Sigmoid colon (tissue), 7 donors: ENCODE results near the gene UNC5A. TPM values are rescaled to one million over a fixed set of nuclear protein-coding genes. Genes with fewer than 3 reads are reported as not detected.

Source experiments
- DNase-seq: peaks from one replicate; pipeline ENCODE4 v3.0.0-alpha.2; 2019
- H3K27ac ChIP-seq, 4 donors: fragments of 200-600 bp; sonication (generic); one replicate each; pipeline ENCODE4 v1.5.1; 2016 to 2019; ENCODE audit warnings: mild to moderate bottlenecking in 1 of 4
- H3K27me3 ChIP-seq, 3 donors: fragments of 200-600 bp; sonication (generic); one replicate each; pipeline ENCODE4 v1.5.1; 2019; ENCODE audit warnings: mild to moderate bottlenecking in 1 of 3
- H3K36me3 ChIP-seq, 4 donors: fragments of 200-600 bp; sonication (generic); one replicate each; pipeline ENCODE4 v1.5.1; 2016 to 2019
- H3K4me1 ChIP-seq, 4 donors: fragments of 200-600 bp; sonication (generic); one replicate each; pipeline ENCODE4 v1.5.1; 2017 to 2019
- H3K4me3 ChIP-seq, 4 donors: fragments of 200-600 bp; sonication (generic); one replicate each; pipeline ENCODE4 v1.5.1; 2017 to 2019; ENCODE audit warnings: mild to moderate bottlenecking in 2 of 4, moderate library complexity in 1 of 4
- H3K9me3 ChIP-seq, 4 donors: fragments of 200-600 bp in 3 of 4; sonication (generic) in 3 of 4; one replicate each; pipeline versions ENCODE4 v1.5.1 to v1.6.1; 2013 to 2019
- CTCF ChIP-seq, 4 experiments: fragments of 450-650 bp in 3 of 4; fragments of 200-600 bp in 1 of 4; IDR thresholded peaks; one replicate each; pipeline ENCODE4 v1.5.1; 2016 to 2019; ENCODE audit warnings: antibody characterized with exemption in 4 of 4, mild to moderate bottlenecking in 3 of 4, moderate library complexity in 2 of 4
- EP300 ChIP-seq, 4 donors: sonication (generic); formaldehyde crosslinking; IDR thresholded peaks; one replicate each; pipeline ENCODE4 v1.6.1; 2017; ENCODE audit warnings: antibody characterized with exemption in 4 of 4
- POLR2A ChIP-seq, 2 donors: fragments of 450-650 bp; IDR thresholded peaks; one replicate each; pipeline ENCODE4 v1.6.1; 2016; ENCODE audit warnings: antibody characterized with exemption in 2 of 2, mild to moderate bottlenecking in 2 of 2, moderate library complexity in 2 of 2
- POLR2AphosphoS5 ChIP-seq, 4 donors: sonication (generic); formaldehyde crosslinking; IDR thresholded peaks; one replicate each; pipeline ENCODE4 v1.6.1; 2017; ENCODE audit warnings: antibody characterized with exemption in 4 of 4
- WGBS, 2 donors: extraction: QIAGEN DNeasy Blood & Tissue Kit; methylation state at CpG; one replicate each; pipeline ENCODE4 v1.1.7; 2013; 5-methylcytosine and 5-hydroxymethylcytosine counted together
- intact Hi-C: fragments of 100-400 bp; cut with DNase I; formaldehyde crosslinking; loops from one replicate; pipeline ENCODE4 v1.15.1; 2023
- polyA plus RNA-seq, 3 donors: library from polyadenylated mRNA; stranded (reverse); fragments of 200-250 nt; gene quantifications; one replicate each; pipeline ENCODE4 v1.2.3, GENCODE V29; 2013
- total RNA-seq, 4 donors: library from RNA; depleted of rRNA; stranded (reverse); fragments of >200 nt; gene quantifications; one replicate each; pipeline ENCODE4 v1.1.0, GENCODE V29; 2016
- donor health status: healthy with polysubstance abuse.
- donor health status: Bipolar disorder and iron deficiency.
- donor health status: healthy.

The UNC5A gene
- total and polyA plus RNA-seq, 7 donors: 0.34 to 0.60 TPM; not detected in 5

DNA sequence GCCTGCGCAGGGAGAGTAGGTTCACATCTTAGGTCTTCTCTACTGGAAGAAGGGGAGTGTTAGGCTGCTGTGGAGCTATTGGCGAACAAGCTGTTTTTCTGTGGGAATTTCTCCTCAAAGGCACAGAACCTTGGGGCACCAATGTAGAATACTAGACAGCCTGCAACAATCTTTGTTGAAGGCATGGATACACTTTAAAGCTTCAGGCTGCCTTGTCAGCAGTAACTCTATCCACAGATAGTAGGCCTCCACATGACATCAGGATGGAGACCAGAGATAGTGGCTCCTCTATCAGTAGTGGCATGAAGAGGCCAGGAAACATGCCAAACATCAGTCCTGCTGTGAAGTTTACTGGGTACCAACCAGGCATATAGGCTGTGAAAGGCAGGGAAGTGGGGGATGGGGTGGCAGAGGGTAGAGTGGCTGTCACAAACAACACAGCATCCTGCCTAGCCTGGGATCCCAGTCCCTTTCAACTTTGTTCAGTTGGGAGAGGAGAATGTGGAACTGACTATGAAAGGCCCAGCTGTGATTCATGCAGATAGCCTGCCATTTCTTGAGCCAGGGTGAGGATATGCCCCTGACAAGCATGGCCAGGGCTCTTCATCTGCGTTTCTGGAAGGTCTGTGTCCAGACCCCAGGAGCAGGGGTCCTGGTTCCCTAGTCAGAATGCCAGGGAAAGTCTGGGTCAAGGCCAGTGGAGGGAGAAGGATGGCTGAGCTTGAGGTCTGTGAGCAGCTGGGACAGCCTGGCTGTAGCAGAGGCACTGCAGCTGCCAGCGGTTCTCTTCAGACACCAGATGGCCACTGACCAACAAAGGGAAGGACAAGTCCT lies 89.8 kb downstream of the UNC5A start:
- TF ChIP-seq CTCF (IDR thresholded peaks at IDR 0.05) (no peak), EP300 (IDR thresholded peaks at IDR 0.05) (no peak), POLR2A (IDR thresholded peaks at IDR 0.05) (no peak), POLR2AphosphoS5 (IDR thresholded peaks at IDR 0.05) (no peak)
- Histone ChIP-seq H3K4me1 (no peaks in the 10 kb centered on the region), H3K27ac (no peak overlapping the region), H3K36me3 (peaks cover 9 to 30% (median 15%) of the 10 kb centered on the region in 4 donors), H3K4me3 (no peak overlapping the region), H3K27me3 (no peaks in the 10 kb centered on the region), H3K9me3 (no peaks in the 10 kb centered on the region)
- WGBS, 2 donors: 88 to 89% methylated on average over 4 of the region's 4 CpGs
- intact Hi-C loops: no loop called here
- DNase-seq: peak; percentile 53

GRCh38 chr5:176900780-176901204 lies 90.4 kb downstream of the UNC5A start:
- Histone ChIP-seq H3K27ac (no peak overlapping the region), H3K9me3 (no peaks in the 10 kb centered on the region), H3K27me3 (no peaks in the 10 kb centered on the region), H3K36me3 (peaks cover 14 to 36% (median 16%) of the 10 kb centered on the region in 4 donors), H3K4me3 (no peak overlapping the region), H3K4me1 (no peaks in the 10 kb centered on the region)
- intact Hi-C loops: no loop called here
- DNase-seq: no peak
- TF ChIP-seq POLR2A (IDR thresholded peaks at IDR 0.05): no peak
- TF ChIP-seq EP300 (IDR thresholded peaks at IDR 0.05): no peak
- no peak for TF ChIP-seq CTCF (IDR thresholded peaks at IDR 0.05)
- no peak for TF ChIP-seq POLR2AphosphoS5 (IDR thresholded peaks at IDR 0.05)
- 76 to 80% methylated on average over 7 of the region's 7 CpGs for whole genome bisulfite sequencing, 2 donors

DNA sequence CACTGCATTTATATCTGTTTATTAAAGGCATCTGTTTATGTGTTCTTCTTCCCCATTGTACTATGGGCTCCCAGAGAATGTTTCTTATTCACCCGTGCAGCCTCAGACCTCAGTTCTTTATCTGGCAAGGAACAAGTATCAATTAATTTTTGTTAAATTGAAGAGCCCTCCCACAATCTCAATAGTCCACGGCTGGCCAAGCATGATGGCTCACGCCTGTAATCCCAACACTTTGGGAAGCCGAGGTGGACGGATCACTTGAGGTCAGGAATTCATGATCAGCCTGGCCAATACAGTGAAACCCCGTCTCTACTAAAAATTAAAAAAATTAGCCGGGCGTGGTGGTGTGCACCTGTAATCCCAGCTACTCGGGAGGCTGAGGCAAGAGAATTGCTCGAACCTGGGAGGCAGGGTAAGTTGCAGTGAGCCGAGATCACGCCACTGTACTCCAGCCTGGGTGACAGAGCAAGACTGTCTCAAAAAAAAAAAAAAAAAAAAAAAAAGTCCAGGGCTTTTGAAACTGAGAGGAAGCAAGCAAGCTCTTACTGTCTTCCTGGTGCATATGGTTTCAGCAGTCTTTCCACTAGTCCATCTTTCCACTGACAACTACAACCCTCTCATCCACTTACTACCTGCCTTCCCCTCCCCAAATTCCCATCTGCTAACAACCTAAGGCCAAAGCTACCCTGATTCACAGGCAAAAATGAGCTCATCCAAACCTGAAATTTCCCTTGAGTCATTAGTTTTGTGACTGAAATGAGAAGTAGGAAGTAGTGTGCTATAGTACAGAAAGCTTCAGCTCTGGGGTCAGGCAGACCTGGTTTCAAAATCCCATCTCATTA lies 91.1 kb downstream of the UNC5A start:
- WGBS, 2 donors: 88 to 90% methylated on average over 12 of the region's 12 CpGs
- no peak overlapping the region for H3K4me3 ChIP-seq
- peak; percentile 43 for DNase-seq
- intact Hi-C loops: no loop called here
- peaks cover 16 to 43% (median 21%) of the 10 kb centered on the region in 4 donors for H3K36me3 ChIP-seq
- TF ChIP-seq EP300 (IDR thresholded peaks at IDR 0.05) (no peak), POLR2AphosphoS5 (IDR thresholded peaks at IDR 0.05) (no peak), POLR2A (IDR thresholded peaks at IDR 0.05) (no peak), CTCF (IDR thresholded peaks at IDR 0.05) (no peak)
- no peaks in the 10 kb centered on the region for H3K27me3 ChIP-seq
- no peaks in the 10 kb centered on the region for H3K4me1 ChIP-seq
- no peak overlapping the region for H3K27ac ChIP-seq
- H3K9me3 ChIP-seq: no peaks in the 10 kb centered on the region

GRCh38 chr5:176902102-176902814 lies 91.9 kb downstream of the UNC5A start:
- intact Hi-C loops: no loop called here
- H3K36me3 ChIP-seq: peaks cover 19 to 51% (median 28%) of the 10 kb centered on the region in 4 donors
- no peak overlapping the region for H3K27ac ChIP-seq
- no peaks in the 10 kb centered on the region for H3K27me3 ChIP-seq
- no peaks in the 10 kb centered on the region for H3K9me3 ChIP-seq
- 84 to 86% methylated on average over 6 of the region's 6 CpGs for WGBS, 2 donors
- DNase-seq: no peak
- TF ChIP-seq EP300 (IDR thresholded peaks at IDR 0.05) (no peak), POLR2AphosphoS5 (IDR thresholded peaks at IDR 0.05) (no peak), CTCF (IDR thresholded peaks at IDR 0.05) (no peak), POLR2A (IDR thresholded peaks at IDR 0.05) (no peak)
- H3K4me3 ChIP-seq: no peak overlapping the region
- no peaks in the 10 kb centered on the region for H3K4me1 ChIP-seq
